AG04449 (cell line): ENCODE measurements around the gene ARHGDIB.

ENCODE experiments used
- CTCF ChIA-PET: fragments of 350-600 bp; formaldehyde crosslinking; extraction: SDS; loops from one replicate; lab custom pipeline; 2021; ENCODE audit warnings: antibody characterized with exemption; lab: Yijun Ruan, JAX
- POLR2A ChIA-PET: fragments of 400-600, 350-600 bp; formaldehyde crosslinking; extraction: SDS; loops from one replicate; lab custom pipeline; 2020; ENCODE audit warnings: antibody characterized with exemption, inconsistent platforms; lab: Yijun Ruan, JAX
- DNase-seq: peaks from one replicate; pipeline ENCODE4 v3.0.0-alpha.2; 2010; ENCODE audit warnings: low read depth, low spot score
- H3K4me3 ChIP-seq: 2 replicates; pipeline ENCODE4 v1.5.1; 2011; ENCODE audit warnings: low read depth, mild to moderate bottlenecking, control low read depth, low read length
- CTCF ChIP-seq: IDR thresholded peaks from one replicate; pipeline ENCODE4 v1.5.1; 2011; ENCODE audit warnings: mild to moderate bottlenecking, moderate library complexity, low read length, control low read depth, inconsistent platforms; ENCODE audit not compliant: insufficient read depth; ENCODE audit errors: missing control alignments

Gene ARHGDIB

GRCh38 chr12:14919455-14919854, 41.9 kb downstream of the ARHGDIB start:
- CTCF ChIA-PET = no interaction called here
- no peak for DNase-seq
- no peak for TF ChIP-seq CTCF
- POLR2A ChIA-PET = no interaction called here
- H3K4me3 ChIP-seq = no peak overlapping the region

GRCh38 chr12:14915736-14916135, 45.7 kb downstream of the ARHGDIB start:
- no peak for TF ChIP-seq CTCF
- H3K4me3 ChIP-seq = no peak overlapping the region
- CTCF ChIA-PET = no interaction called here
- POLR2A ChIA-PET = no interaction called here
- no peak for DNase-seq

GRCh38 chr12:14913381-14913781, 48.0 kb downstream of the ARHGDIB start:
- no peak for TF ChIP-seq CTCF
- H3K4me3 ChIP-seq = no peak overlapping the region
- DNase-seq = no peak
- POLR2A ChIA-PET = no interaction called here
- CTCF ChIA-PET = no interaction called here

GRCh38 chr12:14911131-14911530, 50.3 kb downstream of the ARHGDIB start:
- ChIA-PET CTCF (no interaction called here), POLR2A (no interaction called here)
- no peak for TF ChIP-seq CTCF
- DNase-seq = no peak
- no peak overlapping the region for H3K4me3 ChIP-seq

GRCh38 chr12:14910090-14910915, 51.1 kb downstream of the ARHGDIB start:
- no peak for DNase-seq
- no peak overlapping the region for H3K4me3 ChIP-seq
- no peak for TF ChIP-seq CTCF
- CTCF ChIA-PET = no interaction called here
- POLR2A ChIA-PET = no interaction called here

- ChIA-PET POLR2A (no interaction called here), CTCF (no interaction called here)
- no peak for TF ChIP-seq CTCF
- H3K4me3 ChIP-seq = no peak overlapping the region
- no peak for DNase-seq
Observed at GRCh38 chr12:14907953-14908352, 53.4 kb downstream of the ARHGDIB start.
